Measurements from ENCODE around the gene PEMT. TPM values are rescaled to one million over a fixed set of nuclear protein-coding genes. Genes with fewer than 3 reads are reported as not detected.

The PEMT gene
- total RNA-seq, 1 experiment from 2014 or later, result 27.0 TPM

DNA sequence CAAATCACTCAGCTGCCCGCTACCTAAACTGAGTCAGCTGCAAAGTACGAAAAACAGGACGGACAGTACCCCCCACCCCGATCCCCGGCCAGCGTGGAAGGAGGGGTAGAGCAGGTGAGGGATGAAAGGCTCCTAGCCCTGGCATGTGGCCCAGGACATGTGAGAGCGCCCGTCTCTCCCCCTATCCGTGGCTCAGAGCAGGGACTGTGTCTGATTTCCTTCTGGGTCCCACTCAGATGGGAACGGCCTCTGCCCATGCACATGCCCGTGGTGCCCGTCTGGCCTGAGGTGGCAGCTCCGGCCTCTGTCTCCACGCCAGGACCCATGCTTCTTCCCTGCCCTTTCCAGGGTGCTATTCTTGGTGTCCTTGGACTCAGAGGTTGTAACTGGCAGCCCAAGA is 65.1 kb downstream of the PEMT start:
- ChIA-PET POLR2A (interaction anchor here (1.3 kb wide), 1 partner anchor 11 kb away, joined by 4 read pairs; no protein-coding TSS in a partner anchor), CTCF (no interaction called here)
- intact Hi-C loops (cut with micrococcal nuclease; ENCODE audit: unreplicated experiment) (no loop called here), in situ Hi-C loops (cut with HindIII; ENCODE audit: low pct_unique_long_range_greater_than_20kb, low sequenced_read_pairs) (no loop called here)
- Histone ChIP-seq H3K9me3 (ENCODE audit: control insufficient read depth, insufficient read depth, low read depth, low read length) (no peaks in the 10 kb centered on the region), H3K36me3 (ENCODE audit: control insufficient read depth, insufficient read depth, low read length) (no peaks in the 10 kb centered on the region), H3K4me3 (ENCODE audit: low read depth in 2 of 2, low read length in 2 of 2) (no peak overlapping the region), H3K27me3 (ENCODE audit: control insufficient read depth, insufficient read depth, low read length) (no peaks in the 10 kb centered on the region), H3K4me1 (ENCODE audit: control insufficient read depth, insufficient read depth, low read length) (no peaks in the 10 kb centered on the region; the same call in 1 of the 2 replicates), H3K27ac (ENCODE audit: low read length) (no peak overlapping the region)
- no peak for TF ChIP-seq SIN3A (IDR thresholded peaks at IDR 0.05; ENCODE audit: borderline replicate concordance, insufficient read depth, low read depth, low read length)
- TF ChIP-seq POLR2AphosphoS5 (IDR thresholded peaks at IDR 0.05; ENCODE audit: low read depth, low read length), result no peak
- TF ChIP-seq, protein P1, sequence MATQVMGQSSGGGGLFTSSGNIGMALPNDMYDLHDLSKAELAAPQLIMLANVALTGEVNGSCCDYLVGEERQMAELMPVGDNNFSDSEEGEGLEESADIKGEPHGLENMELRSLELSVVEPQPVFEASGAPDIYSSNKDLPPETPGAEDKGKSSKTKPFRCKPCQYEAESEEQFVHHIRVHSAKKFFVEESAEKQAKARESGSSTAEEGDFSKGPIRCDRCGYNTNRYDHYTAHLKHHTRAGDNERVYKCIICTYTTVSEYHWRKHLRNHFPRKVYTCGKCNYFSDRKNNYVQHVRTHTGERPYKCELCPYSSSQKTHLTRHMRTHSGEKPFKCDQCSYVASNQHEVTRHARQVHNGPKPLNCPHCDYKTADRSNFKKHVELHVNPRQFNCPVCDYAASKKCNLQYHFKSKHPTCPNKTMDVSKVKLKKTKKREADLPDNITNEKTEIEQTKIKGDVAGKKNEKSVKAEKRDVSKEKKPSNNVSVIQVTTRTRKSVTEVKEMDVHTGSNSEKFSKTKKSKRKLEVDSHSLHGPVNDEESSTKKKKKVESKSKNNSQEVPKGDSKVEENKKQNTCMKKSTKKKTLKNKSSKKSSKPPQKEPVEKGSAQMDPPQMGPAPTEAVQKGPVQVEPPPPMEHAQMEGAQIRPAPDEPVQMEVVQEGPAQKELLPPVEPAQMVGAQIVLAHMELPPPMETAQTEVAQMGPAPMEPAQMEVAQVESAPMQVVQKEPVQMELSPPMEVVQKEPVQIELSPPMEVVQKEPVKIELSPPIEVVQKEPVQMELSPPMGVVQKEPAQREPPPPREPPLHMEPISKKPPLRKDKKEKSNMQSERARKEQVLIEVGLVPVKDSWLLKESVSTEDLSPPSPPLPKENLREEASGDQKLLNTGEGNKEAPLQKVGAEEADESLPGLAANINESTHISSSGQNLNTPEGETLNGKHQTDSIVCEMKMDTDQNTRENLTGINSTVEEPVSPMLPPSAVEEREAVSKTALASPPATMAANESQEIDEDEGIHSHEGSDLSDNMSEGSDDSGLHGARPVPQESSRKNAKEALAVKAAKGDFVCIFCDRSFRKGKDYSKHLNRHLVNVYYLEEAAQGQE (IDR thresholded peaks at IDR 0.05; ENCODE audit: insufficient read depth in 1 of 2, low read depth in 2 of 2, low read length in 1 of 2), result no peak
- no peak for TF ChIP-seq CTCF (IDR thresholded peaks at IDR 0.05)
- TF ChIP-seq TCF7L2 (IDR thresholded peaks at IDR 0.05; ENCODE audit: low read depth, low read length), result no peak
- no peak for DNase-seq (ENCODE audit: low read depth, low spot score)
- ATAC-seq, result no peak
- BruUV-seq (replicated peaks), result no TSS peak

DNA sequence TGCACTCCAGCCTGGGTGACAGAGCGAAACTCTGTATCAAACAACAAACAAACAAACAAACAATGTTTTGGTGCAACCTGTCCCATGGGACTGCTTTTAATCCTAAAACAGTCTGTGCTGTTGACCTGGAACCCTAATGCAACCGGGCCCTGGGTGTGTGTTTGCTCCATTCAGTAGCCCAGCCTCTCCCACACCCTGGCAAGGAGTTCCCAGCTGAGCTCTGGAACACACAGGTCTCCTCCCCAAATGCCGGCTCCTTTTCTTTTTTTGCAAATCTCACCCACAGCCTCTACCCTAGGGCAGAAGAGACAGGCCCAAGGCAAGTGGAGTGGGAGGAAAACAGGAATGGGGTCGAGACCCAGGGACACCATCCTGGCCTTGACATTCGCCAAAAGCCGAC is 65.6 kb downstream of the PEMT start:
- BruUV-seq (replicated peaks), result no TSS peak
- Histone ChIP-seq H3K36me3 (ENCODE audit: control insufficient read depth, insufficient read depth, low read length) (no peaks in the 10 kb centered on the region), H3K27me3 (ENCODE audit: control insufficient read depth, insufficient read depth, low read length) (no peaks in the 10 kb centered on the region), H3K4me1 (ENCODE audit: control insufficient read depth, insufficient read depth, low read length) (no peaks in the 10 kb centered on the region; the same call in 1 of the 2 replicates), H3K9me3 (ENCODE audit: control insufficient read depth, insufficient read depth, low read depth, low read length) (no peaks in the 10 kb centered on the region), H3K4me3 (ENCODE audit: low read depth in 2 of 2, low read length in 2 of 2) (no peak overlapping the region), H3K27ac (ENCODE audit: low read length) (no peak overlapping the region)
- ATAC-seq (no peak), DNase-seq (ENCODE audit: low read depth, low spot score) (no peak)
- CTCF ChIA-PET, result no interaction called here
- POLR2A ChIA-PET, result no interaction called here
- no peak for TF ChIP-seq CTCF (IDR thresholded peaks at IDR 0.05)
- no peak for TF ChIP-seq POLR2AphosphoS5 (IDR thresholded peaks at IDR 0.05; ENCODE audit: low read depth, low read length)
- no peak for TF ChIP-seq SIN3A (IDR thresholded peaks at IDR 0.05; ENCODE audit: borderline replicate concordance, insufficient read depth, low read depth, low read length)
- TF ChIP-seq, protein P1 (IDR thresholded peaks at IDR 0.05; ENCODE audit: insufficient read depth in 1 of 2, low read depth in 2 of 2, low read length in 1 of 2), result no peak
- no peak for TF ChIP-seq TCF7L2 (IDR thresholded peaks at IDR 0.05; ENCODE audit: low read depth, low read length)
- in situ Hi-C loops (cut with HindIII; ENCODE audit: low pct_unique_long_range_greater_than_20kb, low sequenced_read_pairs), result no loop called here
- intact Hi-C loops (cut with micrococcal nuclease; ENCODE audit: unreplicated experiment), result no loop called here

Data from Panc1 (cell line).